ENCODE measurements around the gene UNCX. TPM values are rescaled to one million over a fixed set of nuclear protein-coding genes. Genes with fewer than 3 reads are reported as not detected.

The UNCX gene
- total and polyA plus RNA-seq, 2 of the 4 experiments (the other 2 are of a cell fraction) = not detected

DNA sequence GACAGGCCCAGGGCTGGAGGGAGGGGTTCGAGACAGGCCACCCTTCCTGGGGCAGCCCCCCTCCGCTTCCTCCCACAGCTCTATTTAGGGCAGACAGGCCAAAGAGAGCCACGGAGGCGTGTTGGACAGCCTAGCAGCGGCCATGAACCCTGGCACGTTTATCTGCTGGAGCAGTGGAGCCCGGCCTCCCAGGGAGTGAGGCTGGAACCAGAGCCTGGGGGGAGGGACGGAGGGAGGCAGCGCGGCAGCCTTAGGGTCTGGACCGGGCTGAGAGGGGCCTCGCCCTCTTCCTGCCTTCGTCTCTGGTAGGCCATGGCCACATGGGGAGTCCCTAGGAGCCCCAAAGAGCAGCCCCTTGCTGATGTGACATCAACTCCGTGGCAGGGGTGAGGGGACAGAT is 17.1 kb downstream of the UNCX start:
- no peaks in the 10 kb centered on the region for H3K79me1 ChIP-seq (ENCODE audit: low read depth in 1 of 2, low read length in 2 of 2)
- dilution Hi-C loops (cut with HindIII; ENCODE audit: low sequenced_read_pairs, unreplicated experiment) (no loop called here), intact Hi-C loops (cut with micrococcal nuclease) (no loop called here), in situ Hi-C loops (cut with MboI; ENCODE audit: low sequenced_read_pairs) (no loop called here)
- no peak overlapping the region for H3K23ac ChIP-seq (ENCODE audit: low read depth, low read length)
- H3K9me1 ChIP-seq (ENCODE audit: insufficient read depth, low read length) = no peaks in the 10 kb centered on the region
- no peak overlapping the region for H3K4me3 ChIP-seq (ENCODE audit: insufficient read depth, low read depth, low read length)
- DNase-seq = no peak
- no peak overlapping the region for H2BK120ac ChIP-seq (ENCODE audit: low read depth, low read length)
- no peak overlapping the region for H3K14ac ChIP-seq (replicated peaks; ENCODE audit: low read depth, low read length)
- H2AK9ac ChIP-seq (replicated peaks; ENCODE audit: low read depth, low read length, poor library complexity) = no peak overlapping the region
- peaks cover 12% of the 10 kb centered on the region for H3K9me3 ChIP-seq (ENCODE audit: control insufficient read depth, insufficient read depth, low read length)
- H2BK5ac ChIP-seq (ENCODE audit: low read depth, low read length, poor library complexity, severe bottlenecking) = no peak overlapping the region
- CTCF ChIA-PET = interaction anchor here (0.6 kb wide), 1 partner anchor 10 kb away, joined by 3 read pairs; no protein-coding TSS in a partner anchor
- H2BK15ac ChIP-seq (ENCODE audit: low read depth, low read length) = no peak overlapping the region
- H3K9ac ChIP-seq (ENCODE audit: low read depth, low read length) = no peak overlapping the region
- H3K4me1 ChIP-seq (ENCODE audit: control insufficient read depth, insufficient read depth, low read length) = no peaks in the 10 kb centered on the region
- BruUV-seq (replicated peaks) = no TSS peak
- no peak for TF ChIP-seq SMC3 (IDR thresholded peaks at IDR 0.05; ENCODE audit: low read depth, low read length)
- no peak for TF ChIP-seq CHD1 (IDR thresholded peaks at IDR 0.05; ENCODE audit: low read depth, low read length)
- no peak for TF ChIP-seq BHLHE40 (IDR thresholded peaks at IDR 0.05; ENCODE audit: low read depth, low read length)
- H3K18ac ChIP-seq (ENCODE audit: low read depth, low read length) = no peak overlapping the region
- H2AFZ ChIP-seq (replicated peaks; ENCODE audit: low read length, poor library complexity) = no peak overlapping the region
- H3K27ac ChIP-seq (ENCODE audit: insufficient read depth, low read length) = no peak overlapping the region
- ATAC-seq (ENCODE audit: low read depth) = no peak
- H3K4me2 ChIP-seq (ENCODE audit: low read depth, low read length) = no peak overlapping the region
- no peak overlapping the region for H4K91ac ChIP-seq (ENCODE audit: insufficient read depth, low read depth, low read length)
- H2BK20ac ChIP-seq (ENCODE audit: low read depth, low read length) = no peak overlapping the region
- no peak overlapping the region for H4K8ac ChIP-seq (ENCODE audit: low read depth in 2 of 2, low read length in 2 of 2)
- H2AK5ac ChIP-seq (ENCODE audit: low read depth, low read length) = no peak overlapping the region
- POLR2A ChIA-PET (ENCODE audit: unreplicated experiment) = no interaction called here
- H3K56ac ChIP-seq (ENCODE audit: extremely low read depth, insufficient read depth, low read length) = no peak overlapping the region
- peaks cover 5% of the 10 kb centered on the region; the same call in 1 of the 2 replicates for H4K20me1 ChIP-seq (ENCODE audit: insufficient read depth, low read length)
- no peaks in the 10 kb centered on the region; the same call in 1 of the 2 replicates for H3K36me3 ChIP-seq (ENCODE audit: control insufficient read depth, insufficient read depth, low read length)
- WGBS, 2 experiments (ENCODE audit: extremely low coverage in 2 of 2, insufficient read length in 1 of 2) = 0% methylated on average over 3 of the region's 14 CpGs; no CpG with 5 or more reads in 1 of the 2 experiments
- H4K5ac ChIP-seq (ENCODE audit: low read depth, low read length) = no peak overlapping the region
- peaks cover 93% of the 10 kb centered on the region for H3K27me3 ChIP-seq (ENCODE audit: control insufficient read depth, insufficient read depth, low read length)
- no peak overlapping the region for H3K4ac ChIP-seq (ENCODE audit: low read depth, low read length)

Data from IMR-90 (cell line).